HG02884 (cell line): ENCODE results near the gene MKLN1.
A peak's percentile ranks its signal among the peaks of the same experiment; 100 is the strongest.
"Not testable (repeated sequence)": the region's sequence is repeated elsewhere in the genome, so short reads cannot be mapped to it uniquely, and the experiment has no call there.

Experiments
- ATAC-seq: cut with Tn5 transposase; IDR thresholded peaks from one replicate; pipeline ENCODE4 v1.9.1; 2021; ENCODE audit warnings: mild to moderate bottlenecking, moderate library complexity; ENCODE audit not compliant: unreplicated experiment

MKLN1 gene

DNA sequence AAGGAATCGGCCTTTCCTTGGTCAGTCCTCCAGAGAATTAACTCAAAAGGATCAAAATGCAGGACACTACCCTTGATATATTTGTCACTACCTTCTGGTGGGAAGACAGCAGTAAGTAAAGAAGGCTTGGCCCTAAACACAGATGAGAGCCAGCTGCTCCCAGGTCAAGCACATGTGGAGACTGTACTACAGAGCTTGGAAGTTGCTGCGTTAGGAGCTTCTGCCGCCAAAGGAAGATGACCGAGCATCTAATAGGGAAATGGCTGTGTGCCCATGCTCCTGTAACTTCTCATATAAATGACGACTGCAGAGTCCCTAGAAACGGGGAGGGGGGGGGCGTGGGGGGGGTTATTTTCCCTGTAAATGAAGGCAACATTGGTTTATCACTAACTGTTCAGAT lies 169.8 kb downstream of the MKLN1 start:
- ATAC-seq = no peak

DNA sequence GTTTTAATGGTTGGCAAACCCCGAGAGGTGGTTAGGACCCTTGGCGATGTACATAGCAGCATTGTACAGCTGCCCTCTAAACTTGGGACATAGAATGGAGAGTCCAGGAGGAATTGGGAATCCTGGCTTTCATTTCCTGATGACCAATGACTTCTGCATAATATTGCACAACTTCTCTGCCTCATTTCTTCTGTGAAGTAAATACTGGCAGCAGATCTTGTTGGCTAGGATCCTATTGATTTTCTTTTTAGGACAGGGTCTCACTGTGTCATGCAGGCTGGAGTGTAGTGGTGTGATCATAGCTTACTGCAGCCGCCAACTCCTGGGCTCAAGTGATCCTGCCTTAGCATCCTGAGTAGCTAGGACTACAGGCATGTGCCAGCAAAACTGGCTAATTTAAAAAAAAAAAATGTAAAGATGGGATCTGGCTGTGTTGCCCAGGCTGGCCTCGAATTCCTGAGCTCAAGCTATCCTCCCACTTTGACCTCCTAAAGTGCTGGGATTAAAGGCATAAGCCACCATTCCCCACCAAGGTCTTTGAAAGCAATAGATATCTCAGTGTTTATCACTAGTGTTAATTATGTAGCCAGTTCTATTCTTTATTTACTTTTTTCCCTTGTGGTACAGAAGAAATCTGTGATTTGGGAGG lies 170.7 kb downstream of the MKLN1 start:
- no peak for ATAC-seq

DNA sequence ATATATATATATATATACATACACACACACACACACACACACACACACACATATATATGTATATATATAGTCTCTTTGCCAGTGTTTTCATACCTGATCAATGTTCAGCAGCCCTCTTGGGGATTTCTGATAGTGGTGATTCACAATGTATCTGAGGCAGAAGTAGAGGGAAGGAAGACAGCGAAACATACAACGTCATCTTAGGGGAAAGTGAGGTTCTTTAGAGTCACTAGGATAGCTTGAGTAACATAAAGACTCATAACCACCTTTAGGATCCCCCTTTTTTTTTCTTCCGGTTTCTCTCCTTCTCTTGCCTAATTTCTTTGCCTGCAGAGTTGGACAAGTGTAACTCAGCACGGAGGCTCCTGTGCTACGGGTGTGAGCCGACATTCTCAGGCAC lies 172.1 kb downstream of the MKLN1 start:
- no peak for ATAC-seq

DNA sequence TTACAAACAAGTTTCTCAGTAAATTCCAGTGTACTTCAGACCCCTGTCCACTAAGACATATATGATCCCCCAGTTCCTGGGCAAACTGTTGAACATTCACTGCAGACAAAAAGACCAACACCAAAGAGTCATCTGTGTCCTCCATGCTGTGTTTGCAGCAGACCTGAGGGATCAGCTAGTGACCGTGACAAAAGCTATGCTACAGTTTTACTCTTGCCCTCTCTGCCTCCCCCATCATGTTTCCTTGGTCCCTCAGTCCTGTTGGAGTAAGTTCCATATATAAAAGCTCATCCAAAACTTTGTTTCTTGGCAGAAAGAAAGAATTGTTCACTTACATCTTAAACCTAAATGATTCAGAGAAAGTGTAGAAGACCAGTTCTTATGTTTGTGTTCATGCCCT lies 172.7 kb downstream of the MKLN1 start:
- ATAC-seq = no peak

DNA sequence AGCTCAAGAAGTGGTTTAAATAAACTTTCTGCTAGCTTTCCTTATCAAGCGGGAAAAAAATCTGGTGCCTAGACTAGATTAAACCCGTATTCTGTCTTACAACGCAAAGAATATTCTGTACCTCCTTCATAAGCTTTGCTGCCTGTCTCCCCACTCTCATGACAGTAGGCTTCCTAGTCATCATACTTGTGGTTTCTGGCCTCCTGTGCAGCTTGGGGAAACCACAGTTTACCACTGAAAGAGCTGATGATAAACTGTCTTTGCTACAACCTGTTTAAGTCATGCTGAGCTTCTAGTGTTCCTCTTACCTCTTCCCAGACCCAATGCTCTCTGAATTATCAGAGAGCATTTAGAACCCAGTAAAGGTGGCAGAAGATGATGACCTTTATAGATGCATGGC lies 173.7 kb downstream of the MKLN1 start:
- ATAC-seq = peak; percentile 87

DNA sequence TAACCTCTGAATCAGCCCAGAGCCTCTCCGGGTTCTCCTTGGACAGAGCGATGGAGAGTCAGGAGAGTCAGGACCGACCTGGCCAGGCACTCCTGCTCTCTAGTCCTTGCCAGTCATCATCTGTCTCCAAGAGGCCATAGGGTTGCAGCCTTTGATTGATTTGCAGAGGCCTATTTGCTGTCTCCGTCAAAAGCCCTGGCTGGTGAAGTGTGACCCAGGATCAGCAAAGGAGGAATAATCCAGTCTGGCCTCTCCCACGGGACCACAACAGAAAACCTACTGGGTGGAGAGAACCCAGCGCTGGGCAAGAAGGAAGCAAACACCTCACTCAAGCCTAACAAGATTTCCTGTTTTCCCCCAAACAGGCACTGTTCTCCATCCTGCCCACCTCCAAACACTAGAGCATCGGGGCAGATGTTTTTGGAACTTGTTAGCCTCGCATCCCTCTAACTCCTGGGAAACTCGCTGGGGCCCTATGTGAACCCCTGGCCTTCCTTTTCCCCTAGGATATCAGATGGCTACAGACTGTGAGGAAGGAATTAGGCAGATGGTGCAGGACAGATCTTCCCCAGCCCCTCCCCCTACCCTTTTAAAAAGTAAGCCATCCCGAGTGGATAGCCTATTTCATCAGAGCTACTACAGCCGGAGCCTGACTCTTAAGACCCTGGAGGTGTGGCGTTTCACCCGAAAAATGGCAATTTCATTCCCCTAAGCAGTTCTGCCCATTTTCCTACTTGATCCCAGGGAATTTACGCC lies 174.4 kb downstream of the MKLN1 start:
- no peak for ATAC-seq

DNA sequence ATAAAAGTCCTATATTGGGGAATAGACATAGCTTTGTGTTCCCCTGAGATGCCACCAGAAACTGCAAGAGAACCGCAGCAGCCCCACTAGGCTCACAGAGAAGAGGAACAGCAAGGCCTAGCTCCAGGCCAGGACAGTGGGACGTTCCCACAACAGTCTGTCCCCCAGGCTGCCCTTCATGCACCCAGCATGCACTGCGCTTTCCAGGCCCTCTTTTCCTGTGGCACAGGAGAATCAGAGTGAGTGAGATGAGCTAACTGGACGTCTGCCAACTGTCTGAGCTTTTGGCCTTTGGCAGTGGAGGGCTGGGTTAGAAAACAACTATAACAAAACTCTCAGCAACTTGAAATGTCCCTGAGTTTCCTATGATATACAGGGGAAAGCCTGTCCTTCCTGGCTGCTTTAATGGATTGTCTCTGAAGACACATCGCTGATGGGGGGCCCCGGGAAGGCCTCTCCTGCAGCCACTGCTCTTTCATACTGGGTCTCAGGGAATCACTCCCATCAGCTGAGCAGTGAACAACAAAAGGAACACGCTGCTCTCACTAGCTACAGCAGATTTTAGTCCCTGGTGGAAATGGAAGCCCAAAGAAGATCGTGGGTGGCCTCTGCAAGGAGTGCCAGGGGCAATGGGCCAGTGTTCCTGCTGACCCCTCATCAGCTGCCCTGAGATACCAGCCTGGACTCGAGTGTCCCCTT lies 175.3 kb downstream of the MKLN1 start:
- ATAC-seq = no peak

DNA sequence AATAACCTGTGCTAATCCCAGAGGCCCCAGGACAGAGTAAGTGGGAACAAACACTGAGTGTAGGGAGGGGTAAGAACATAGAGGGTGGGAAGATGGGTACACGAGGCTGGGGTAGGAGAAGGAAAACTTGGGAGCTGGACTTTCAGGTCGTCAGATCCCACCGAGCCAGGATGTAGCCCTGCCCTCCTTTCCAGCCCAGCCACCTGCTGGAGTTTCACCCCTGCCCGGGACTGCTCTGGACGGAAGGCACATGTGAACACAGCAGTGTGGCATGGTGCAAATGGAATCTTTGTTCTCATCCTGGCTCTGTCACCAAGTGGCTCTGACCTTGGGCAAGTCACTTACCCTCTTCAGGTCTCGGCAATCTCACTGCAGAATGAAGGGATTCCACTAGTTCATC lies 176.0 kb downstream of the MKLN1 start:
- ATAC-seq = no peak

DNA sequence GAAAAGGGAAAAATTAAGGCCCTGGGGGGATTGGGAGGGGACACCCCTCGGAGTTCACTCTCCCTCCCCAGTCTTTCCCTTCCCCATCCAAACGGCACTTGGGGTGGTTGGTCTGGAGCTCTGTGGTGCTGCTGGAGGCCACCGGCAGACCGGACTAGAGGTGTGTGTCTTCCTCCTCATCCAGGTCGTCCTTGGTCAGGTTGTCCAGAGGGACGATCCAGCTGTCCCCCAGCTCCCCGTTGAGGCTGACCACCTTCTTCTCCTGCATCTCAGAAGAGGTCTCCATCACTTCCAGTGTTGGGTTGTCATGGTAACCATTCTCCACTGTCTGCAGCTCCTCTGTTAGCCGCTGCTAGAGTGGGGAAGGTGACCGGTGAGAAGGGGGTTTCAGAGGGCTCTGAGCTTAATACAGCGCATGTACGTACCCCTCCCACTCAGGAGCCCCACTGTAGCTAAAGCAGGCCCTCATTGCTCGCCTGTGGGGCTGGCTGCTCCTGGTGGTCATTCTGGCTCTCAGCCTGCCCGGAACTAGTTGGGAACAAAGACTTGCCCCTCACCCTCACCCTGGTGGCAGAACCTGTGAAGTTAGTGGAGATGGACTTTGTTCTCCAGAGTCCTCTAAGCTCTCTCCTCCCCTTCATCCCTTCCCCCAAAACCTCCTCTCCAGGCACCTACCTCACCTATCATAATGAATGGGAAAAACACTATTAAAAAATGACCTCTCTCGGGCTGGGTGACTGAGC lies 176.7 kb downstream of the MKLN1 start:
- no peak for ATAC-seq

DNA sequence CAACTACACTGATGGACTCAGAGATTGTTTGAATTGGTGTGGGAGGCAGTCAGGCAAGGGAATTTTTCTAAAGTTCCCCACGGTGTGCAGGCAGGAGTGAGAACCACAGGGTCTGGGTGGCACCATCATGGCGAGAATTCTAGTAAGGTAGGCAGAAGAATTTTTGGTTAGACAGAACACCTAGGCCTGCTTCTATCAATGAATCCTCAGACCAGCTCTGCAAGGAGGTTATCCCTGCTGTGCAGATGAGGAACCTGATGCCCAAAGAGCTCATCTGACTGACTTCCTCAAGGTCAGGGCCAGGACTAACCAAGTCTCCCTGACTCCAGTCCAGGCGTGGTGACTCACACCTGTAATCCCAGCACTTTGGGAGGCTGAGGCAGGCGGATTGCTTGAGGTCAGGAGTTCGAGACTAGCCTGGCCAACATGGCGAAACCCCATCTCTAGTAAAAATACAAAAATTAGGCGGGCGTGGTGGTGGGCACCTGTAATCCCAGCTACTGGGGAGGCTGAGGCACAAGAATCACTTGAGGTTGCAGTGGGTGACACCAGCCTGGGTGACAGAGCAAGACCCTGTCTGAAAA lies 177.5 kb downstream of the MKLN1 start:
- not testable (repeated sequence) for ATAC-seq

DNA sequence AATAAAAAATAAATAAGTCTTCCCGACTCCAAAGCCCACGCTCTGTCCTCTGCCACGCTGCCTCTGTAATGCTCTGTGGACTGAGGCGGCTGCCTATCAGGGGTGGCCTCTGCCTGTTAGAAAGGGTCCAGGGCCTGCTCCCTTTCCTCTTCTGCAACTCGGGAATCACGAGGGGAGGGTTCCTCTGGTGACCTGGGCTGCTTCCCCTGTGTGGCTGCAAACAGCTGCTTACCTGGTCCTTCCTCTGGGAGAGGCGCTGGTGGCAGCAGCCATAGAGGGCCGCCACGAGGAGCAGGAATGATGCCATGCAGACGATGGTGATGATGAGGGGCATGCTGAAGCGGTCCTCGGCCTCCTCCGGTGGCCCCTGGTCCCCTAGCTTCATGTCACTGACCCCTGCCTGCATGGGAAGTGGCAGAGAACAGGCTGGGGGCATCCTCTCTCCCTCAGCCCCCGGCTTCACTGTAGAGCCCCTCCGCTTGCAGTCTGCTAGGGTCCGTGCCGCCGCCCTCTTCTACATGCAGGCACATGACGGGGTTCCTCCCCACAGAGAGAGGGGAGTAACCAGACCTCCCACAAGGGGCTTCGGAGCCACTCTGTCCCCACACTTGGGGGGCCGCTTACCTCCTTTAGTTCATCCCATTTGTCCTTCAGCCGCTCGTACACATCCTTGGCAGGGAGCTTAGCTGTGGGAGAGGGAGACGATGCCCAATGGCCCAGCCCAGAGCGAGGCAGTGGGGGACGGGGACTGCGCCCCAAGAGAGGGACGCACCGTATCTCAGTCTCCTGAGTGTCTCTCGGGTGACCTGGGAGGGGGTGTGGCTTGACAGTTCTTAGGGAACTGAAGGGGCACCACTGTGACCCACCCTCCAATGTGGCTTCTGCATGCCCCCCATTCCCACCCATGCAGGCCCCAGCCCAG lies 178.2 kb downstream of the MKLN1 start:
- no peak for ATAC-seq

DNA sequence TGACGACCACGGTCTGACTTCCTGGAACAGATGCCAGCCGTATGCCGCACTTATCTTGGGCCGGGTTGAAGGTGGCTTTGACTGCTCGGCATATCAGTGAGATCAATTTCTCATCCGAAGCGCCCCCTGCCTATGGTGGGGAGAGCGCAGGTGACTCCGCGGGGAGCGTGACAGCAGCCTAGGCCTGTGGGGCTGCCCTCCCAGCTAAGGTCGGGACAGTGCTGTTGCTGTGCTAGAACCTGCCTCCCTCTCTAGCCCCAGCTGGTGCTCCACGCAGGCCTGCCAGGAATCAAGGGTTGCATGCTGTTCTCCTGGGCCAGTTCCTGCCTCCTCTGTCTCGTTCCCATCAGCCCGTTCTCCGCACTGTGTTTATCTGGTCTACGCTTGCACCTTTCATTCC lies 178.9 kb downstream of the MKLN1 start:
- ATAC-seq = no peak

DNA sequence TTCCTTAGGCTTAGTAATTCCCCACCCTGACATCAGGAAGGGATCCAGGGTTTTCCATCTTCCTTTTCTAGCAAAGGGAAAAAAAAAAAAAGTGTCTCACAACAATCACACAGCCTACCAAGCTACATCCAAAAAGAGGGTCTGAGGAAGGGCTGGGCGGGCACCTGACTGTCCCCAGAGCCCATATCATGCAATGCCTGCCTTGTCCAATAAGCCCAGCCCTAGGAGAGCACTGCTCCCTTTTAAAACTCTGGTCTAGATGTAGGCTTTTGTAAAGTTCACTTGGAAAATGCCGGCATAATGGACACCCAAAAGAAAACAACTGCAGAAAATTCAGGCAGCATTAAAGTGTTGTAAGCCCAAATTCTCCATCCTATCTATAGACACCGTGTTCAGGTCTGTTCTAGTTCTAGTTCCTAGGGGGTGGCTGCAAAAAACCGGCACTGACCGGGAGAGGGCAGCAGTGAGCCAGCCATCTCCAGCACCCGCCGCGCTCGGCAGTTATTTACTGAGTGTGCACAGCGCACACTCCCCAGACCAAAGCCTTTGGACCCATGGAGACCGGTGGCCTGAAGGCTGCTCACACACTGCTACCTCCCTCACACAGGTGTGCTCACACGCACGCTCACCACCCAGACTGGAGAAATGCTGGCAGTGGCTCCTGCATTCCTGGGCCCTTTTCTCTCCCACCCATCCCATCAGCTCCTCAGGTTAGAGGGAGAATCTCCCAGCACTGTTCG lies 180.1 kb downstream of the MKLN1 start:
- peak; percentile 78 for ATAC-seq

DNA sequence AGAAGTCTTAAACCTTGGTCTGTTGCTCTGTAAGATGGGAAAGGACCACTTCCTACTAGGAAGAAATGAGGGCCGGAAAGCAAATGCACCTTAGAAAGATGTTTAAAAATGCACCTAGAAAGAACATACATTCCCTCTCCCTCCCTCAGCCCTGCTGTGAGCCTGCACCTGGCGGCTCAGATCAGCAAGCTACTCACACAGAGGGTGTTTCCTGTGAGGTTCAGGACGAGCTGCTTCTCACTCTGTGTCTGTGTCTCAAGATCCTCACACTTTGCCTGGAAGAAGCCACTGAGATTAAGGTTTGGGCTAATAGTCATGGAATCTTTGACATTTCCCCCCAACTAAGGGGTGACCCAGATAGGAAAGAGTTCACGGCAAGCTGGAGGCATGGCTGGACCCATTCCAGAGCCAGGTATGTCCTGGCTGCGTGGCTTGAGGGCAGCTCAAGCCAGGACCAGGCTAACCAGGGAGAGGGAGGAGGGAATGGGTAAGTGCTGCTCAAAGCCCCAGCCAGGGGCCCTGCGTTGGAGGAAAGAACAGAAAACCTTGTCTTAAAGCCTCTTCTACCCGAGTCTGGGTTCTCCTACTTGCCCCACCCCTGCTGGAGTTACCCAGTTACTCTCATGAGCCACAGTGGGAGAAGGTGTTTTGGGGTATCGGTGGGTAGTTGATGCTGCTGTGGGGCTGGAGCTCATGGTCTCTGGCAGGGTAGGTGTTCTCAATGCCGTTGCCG lies 181.2 kb downstream of the MKLN1 start:
- ATAC-seq = no peak

DNA sequence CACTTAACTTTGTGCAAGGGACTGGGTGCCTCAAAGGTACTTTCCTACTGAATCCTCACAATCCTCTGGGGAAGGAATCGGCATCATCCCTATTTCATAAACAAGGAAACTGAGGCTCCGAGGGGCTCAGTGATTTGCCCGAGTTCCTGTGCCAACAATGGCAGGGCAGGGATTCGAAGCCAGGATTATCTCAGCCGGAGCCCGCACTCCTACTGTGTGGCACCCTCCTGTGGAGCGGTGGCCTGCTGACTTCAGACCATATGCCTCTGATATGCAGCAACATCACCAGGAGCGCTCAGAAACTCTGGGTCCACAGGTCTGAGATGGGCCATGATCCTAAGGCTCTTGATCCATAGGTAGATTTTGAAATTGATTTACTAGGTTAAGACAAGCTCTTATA lies 182.1 kb downstream of the MKLN1 start:
- ATAC-seq = no peak

DNA sequence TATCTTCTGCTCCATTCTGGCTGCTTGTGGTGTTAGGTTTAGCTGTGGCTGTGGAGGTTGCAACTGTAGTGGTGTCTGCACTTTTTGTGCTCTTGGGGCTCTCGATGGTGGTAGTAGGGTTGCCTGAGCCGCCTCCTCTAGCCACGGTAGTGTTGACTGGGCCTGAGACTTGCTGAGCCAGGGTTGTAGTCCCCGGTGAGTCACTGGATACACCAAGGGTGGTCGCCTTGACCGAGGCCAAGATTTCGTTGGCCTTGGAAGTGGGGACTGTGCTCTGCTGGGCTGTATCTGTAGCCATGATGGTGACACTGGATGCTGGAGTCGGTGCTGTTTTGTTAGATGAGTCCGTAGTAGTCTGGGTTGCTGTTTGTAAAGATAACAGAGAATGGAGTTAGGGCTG lies 183.4 kb downstream of the MKLN1 start:
- ATAC-seq = no peak

DNA sequence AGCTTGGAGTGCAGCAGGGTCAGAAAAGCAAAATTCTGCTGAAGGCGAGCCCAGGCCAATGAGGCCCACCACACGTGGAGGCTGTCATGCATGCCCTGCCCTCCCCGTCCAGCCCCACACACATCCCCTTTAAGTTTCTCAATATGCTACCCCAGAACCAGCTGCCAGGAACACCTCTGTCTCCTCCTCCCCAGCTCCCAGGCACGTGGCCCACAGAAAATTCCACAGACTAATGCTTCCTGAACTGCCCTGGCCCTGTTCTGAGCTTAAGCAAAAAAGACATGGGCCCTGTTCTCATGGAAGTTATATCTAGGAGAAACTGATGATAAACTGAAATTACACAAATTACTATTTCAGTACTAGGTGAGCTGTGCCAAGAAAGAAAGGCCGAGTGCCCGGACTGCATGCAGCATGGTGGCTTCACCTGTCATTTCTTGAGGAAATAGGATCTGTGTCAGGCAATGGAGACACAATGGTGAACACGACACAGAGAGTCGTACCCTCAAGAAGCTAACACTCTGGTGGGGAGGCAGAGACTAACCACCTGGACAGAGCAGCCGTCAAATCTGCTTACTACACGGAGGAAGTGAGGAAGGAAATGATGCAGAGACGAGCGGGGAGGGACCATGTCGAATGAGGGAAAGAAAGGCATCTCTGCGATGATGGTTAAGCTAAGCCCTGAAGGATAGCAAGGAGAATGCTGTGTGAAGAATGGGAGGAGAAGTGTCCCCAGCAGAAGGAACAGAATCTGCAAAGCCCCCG lies 184.3 kb downstream of the MKLN1 start:
- no peak for ATAC-seq
